ENCODE measurements around the gene RNU1-3. TPM values are rescaled to one million over a fixed set of nuclear protein-coding genes. Genes with fewer than 3 reads are reported as not detected.
"Not testable (repeated sequence)": the region's sequence is repeated elsewhere in the genome, so short reads cannot be mapped to it uniquely, and the experiment has no call there.

The RNU1-3 gene
- total RNA-seq, 2 donors from 2014 or later: 1,100 to 1,278 TPM

DNA sequence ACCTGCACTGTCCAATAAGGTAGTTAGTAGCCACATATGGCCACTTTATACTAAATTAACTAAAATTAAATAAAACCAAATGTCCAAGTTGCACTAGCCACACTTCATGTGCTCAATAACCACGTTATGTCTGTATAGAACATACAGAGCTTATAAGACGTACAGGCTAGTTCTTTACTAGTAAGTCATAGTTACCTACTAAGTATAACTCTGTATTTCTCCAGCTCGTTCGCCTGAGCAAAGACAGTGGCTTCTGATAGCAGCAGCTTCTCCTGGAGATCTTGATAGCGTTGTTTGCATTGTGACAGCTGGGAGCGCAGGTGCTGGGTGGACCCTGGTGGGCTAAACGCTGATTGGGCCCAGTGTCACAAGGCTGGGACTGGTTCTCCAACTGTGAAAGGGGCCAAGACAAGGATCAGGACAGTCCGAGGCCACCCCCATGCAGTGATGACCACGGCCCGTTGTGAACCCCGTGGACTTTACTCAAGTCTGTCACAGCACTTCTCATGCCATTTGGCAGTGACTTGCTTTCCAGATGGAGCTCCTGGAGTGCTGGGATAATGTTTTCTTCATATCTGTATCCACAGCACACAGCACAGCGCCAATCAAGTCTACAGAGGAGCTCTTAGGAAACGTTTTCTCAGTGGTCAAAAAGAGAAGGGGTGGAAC, 20.5 kb upstream of the RNU1-3 start:
- not testable (repeated sequence) for DNase-seq; H3K4me3 Mint-ChIP-seq; ATAC-seq (replicated peaks in 1 of 2); H3K36me3 Mint-ChIP-seq (ENCODE audit: insufficient read depth in 2 of 2); H3K9me3 Mint-ChIP-seq; H3K4me1 Mint-ChIP-seq (ENCODE audit: low read depth); H3K27ac Mint-ChIP-seq
- peaks cover 14% of the 10 kb centered on the region for H3K27me3 Mint-ChIP-seq (ENCODE audit: low read depth)

GRCh38 chr1:16685445-16686371, 19.0 kb upstream of the RNU1-3 start:
- not testable (repeated sequence) for H3K36me3 Mint-ChIP-seq (ENCODE audit: insufficient read depth in 2 of 2); DNase-seq; H3K4me1 Mint-ChIP-seq (ENCODE audit: low read depth); H3K27ac Mint-ChIP-seq; H3K9me3 Mint-ChIP-seq
- ATAC-seq (replicated peaks in 1 of 2): peak in 1 of 2 donors; percentile 63
- Mint-ChIP-seq H3K4me3 (peak overlapping the region in 1 of 2 donors; percentile 46), H3K27me3 (ENCODE audit: low read depth) (peaks cover 14% of the 10 kb centered on the region)

- H3K4me1 Mint-ChIP-seq (ENCODE audit: low read depth); H3K4me3 Mint-ChIP-seq; H3K36me3 Mint-ChIP-seq (ENCODE audit: insufficient read depth in 2 of 2); DNase-seq; H3K9me3 Mint-ChIP-seq; H3K27ac Mint-ChIP-seq: not testable (repeated sequence)
- H3K27me3 Mint-ChIP-seq (ENCODE audit: low read depth): peaks cover 23% of the 10 kb centered on the region
- peak; percentile 46 to 56 for ATAC-seq (replicated peaks in 1 of 2)
These were observed 18.1 kb upstream of the RNU1-3 start for GRCh38 chr1:16684738-16685337.

GRCh38 chr1:16684152-16684551, 17.4 kb upstream of the RNU1-3 start:
- not testable (repeated sequence) for ATAC-seq (replicated peaks in 1 of 2); H3K4me3 Mint-ChIP-seq; H3K27ac Mint-ChIP-seq

GRCh38 chr1:16682803-16683202, 16.1 kb upstream of the RNU1-3 start:
- peaks cover 43% of the 10 kb centered on the region for H3K27me3 Mint-ChIP-seq (ENCODE audit: low read depth)
- H3K4me1 Mint-ChIP-seq (ENCODE audit: low read depth); H3K36me3 Mint-ChIP-seq (ENCODE audit: insufficient read depth in 2 of 2); ATAC-seq (replicated peaks in 1 of 2); H3K9me3 Mint-ChIP-seq; H3K4me3 Mint-ChIP-seq; H3K27ac Mint-ChIP-seq; DNase-seq: not testable (repeated sequence)

More at GRCh38 chr1:16684152-16684551, 17.4 kb upstream of the RNU1-3 start:
- DNase-seq; H3K9me3 Mint-ChIP-seq; H3K36me3 Mint-ChIP-seq (ENCODE audit: insufficient read depth in 2 of 2); H3K4me1 Mint-ChIP-seq (ENCODE audit: low read depth): not testable (repeated sequence)
- peaks cover 30% of the 10 kb centered on the region for H3K27me3 Mint-ChIP-seq (ENCODE audit: low read depth)

GRCh38 chr1:16680366-16680765, 13.6 kb upstream of the RNU1-3 start:
- DNase-seq; H3K9me3 Mint-ChIP-seq; H3K4me3 Mint-ChIP-seq; H3K27ac Mint-ChIP-seq; H3K36me3 Mint-ChIP-seq (ENCODE audit: insufficient read depth in 2 of 2); ATAC-seq (replicated peaks in 1 of 2): not testable (repeated sequence)
- peaks cover 38% of the 10 kb centered on the region for H3K27me3 Mint-ChIP-seq (ENCODE audit: low read depth)
- peaks cover 23% of the 10 kb centered on the region for H3K4me1 Mint-ChIP-seq (ENCODE audit: low read depth)

DNA sequence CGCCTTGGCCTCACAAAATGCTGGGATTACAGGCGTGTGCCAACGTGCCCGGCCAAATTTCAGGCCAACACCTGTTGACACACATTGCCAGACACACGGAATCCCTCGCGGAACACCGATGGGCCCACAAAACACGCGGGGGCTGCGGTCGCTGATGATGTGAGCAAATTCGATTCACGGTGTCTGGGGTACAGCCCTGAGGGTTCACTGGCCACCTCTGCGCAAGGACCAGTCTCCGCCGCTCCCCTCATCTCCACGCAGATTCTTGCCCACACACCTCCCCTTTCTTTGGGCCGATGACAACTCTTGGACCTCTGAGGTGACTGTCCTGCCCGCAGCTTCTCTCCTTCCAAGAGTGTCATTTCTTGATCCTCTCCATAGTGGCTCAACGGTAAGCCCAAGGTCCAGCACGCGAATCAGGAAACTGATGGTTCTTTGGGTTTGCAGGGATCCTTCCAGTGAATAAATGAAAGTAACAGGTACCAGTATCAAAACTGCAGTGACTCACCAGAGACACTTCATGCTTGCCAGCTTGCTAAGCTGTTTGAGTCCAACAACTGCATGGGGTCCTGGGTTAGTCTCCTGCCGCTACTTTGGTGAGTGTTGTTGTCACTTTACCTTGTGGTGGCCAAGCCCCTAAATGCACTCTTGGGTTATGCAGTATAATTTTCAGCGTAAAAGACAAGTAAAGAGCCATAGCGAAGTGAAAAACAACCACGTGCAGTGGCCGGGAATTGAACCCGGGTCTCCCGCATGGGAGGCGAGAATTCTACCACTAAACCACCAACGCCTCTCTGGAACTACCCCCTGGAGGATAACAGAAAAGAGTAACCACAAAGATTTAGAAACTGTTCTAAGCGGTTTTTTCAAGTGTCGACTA, 11.0 kb upstream of the RNU1-3 start:
- peaks cover 23% of the 10 kb centered on the region for H3K4me1 Mint-ChIP-seq (ENCODE audit: low read depth)
- peak; percentile 59 to 64 for DNase-seq
- H3K27me3 Mint-ChIP-seq (ENCODE audit: low read depth): peaks cover 32% of the 10 kb centered on the region
- ATAC-seq (replicated peaks in 1 of 2): peak; percentile 95 to 97
- H3K4me3 Mint-ChIP-seq: peak overlapping the region; percentile 48 to 58
- no peaks in the 10 kb centered on the region for H3K36me3 Mint-ChIP-seq (ENCODE audit: insufficient read depth in 2 of 2)
- H3K9me3 Mint-ChIP-seq: no peaks in the 10 kb centered on the region
- H3K27ac Mint-ChIP-seq: peak overlapping the region; percentile 98

- H3K27me3 Mint-ChIP-seq (ENCODE audit: low read depth): peaks cover 31% of the 10 kb centered on the region
- peak overlapping the region; percentile 33 to 72 for H3K4me3 Mint-ChIP-seq
- ATAC-seq (replicated peaks in 1 of 2) (peak; percentile 52 to 60), DNase-seq (peak; percentile 45 to 50)
- peak overlapping the region; percentile 95 for H3K27ac Mint-ChIP-seq
- H3K9me3 Mint-ChIP-seq; H3K36me3 Mint-ChIP-seq (ENCODE audit: insufficient read depth in 2 of 2): not testable (repeated sequence)
- H3K4me1 Mint-ChIP-seq (ENCODE audit: low read depth): peaks cover 23% of the 10 kb centered on the region
These were observed 10.1 kb upstream of the RNU1-3 start for GRCh38 chr1:16676661-16677523.

GRCh38 chr1:16675118-16675510, 8.4 kb upstream of the RNU1-3 start:
- not testable (repeated sequence) for H3K27ac Mint-ChIP-seq; H3K9me3 Mint-ChIP-seq; H3K4me3 Mint-ChIP-seq; H3K36me3 Mint-ChIP-seq (ENCODE audit: insufficient read depth in 2 of 2); ATAC-seq (replicated peaks in 1 of 2); DNase-seq
- H3K4me1 Mint-ChIP-seq (ENCODE audit: low read depth): peaks cover 23% of the 10 kb centered on the region
- peaks cover 25% of the 10 kb centered on the region for H3K27me3 Mint-ChIP-seq (ENCODE audit: low read depth)

- not testable (repeated sequence) for H3K9me3 Mint-ChIP-seq; H3K36me3 Mint-ChIP-seq (ENCODE audit: insufficient read depth in 2 of 2); H3K4me3 Mint-ChIP-seq; DNase-seq; ATAC-seq (replicated peaks in 1 of 2); H3K27ac Mint-ChIP-seq
- Mint-ChIP-seq H3K27me3 (ENCODE audit: low read depth) (peaks cover 14% of the 10 kb centered on the region), H3K4me1 (ENCODE audit: low read depth) (peaks cover 23% of the 10 kb centered on the region)
These were observed 7.2 kb upstream of the RNU1-3 start for GRCh38 chr1:16673976-16674375.

DNA sequence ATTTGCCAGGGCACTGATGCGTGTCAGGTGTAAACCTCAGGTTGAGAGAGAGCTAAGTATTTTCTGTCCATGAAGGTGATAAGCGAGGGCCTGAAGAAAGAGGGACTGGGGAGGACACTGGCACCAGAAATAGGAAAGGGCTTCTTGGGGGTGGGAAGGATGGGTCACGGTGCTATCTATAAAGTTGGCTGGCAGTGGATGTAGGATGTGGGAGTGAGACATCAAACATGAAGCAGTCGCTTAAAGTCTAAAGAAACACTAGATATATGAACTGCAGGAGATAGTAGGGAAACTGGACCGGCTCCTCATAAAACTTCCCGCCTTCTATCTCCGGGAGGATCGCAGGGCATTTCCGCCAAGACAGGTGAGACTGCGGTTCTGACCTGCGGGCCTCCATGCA, 912 bp downstream of the RNU1-3 start:
- H3K36me3 Mint-ChIP-seq (ENCODE audit: insufficient read depth in 2 of 2); H3K27me3 Mint-ChIP-seq (ENCODE audit: low read depth); H3K4me3 Mint-ChIP-seq; H3K27ac Mint-ChIP-seq; H3K4me1 Mint-ChIP-seq (ENCODE audit: low read depth); H3K9me3 Mint-ChIP-seq; DNase-seq: not testable (repeated sequence)
- ATAC-seq (replicated peaks in 1 of 2): peak; percentile 22 to 28

DNA sequence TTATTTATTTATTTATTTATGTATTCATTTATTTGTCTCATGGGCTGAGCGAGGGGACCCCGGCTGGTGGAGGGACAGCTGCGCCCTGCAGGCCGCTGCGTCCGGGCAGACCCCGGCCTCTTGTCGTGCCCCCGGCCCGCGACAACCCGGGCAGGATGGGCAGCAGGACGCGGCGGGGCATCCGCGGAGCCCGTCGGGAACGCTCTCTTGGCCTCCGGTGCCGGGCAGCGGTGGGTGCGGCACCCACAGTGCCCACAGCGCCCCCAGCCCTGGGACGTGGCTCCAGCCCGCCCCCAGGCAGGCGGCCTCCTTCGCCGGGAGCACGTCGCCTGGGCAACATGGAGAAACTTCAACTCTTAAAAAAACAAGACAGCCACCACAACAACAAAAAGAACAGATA, 8.5 kb downstream of the RNU1-3 start:
- not testable (repeated sequence) for H3K27ac Mint-ChIP-seq; DNase-seq; H3K4me1 Mint-ChIP-seq (ENCODE audit: low read depth); ATAC-seq (replicated peaks in 1 of 2); H3K27me3 Mint-ChIP-seq (ENCODE audit: low read depth); H3K4me3 Mint-ChIP-seq; H3K9me3 Mint-ChIP-seq; H3K36me3 Mint-ChIP-seq (ENCODE audit: insufficient read depth in 2 of 2)

Data from activated T-cell treated with anti-CD3 and anti-CD28 coated beads, Interleukin-2, amount 50 U/mL, for 72 hours (primary cell).